Coronary artery (tissue), 2 donors: ENCODE results near the gene LRRC56.

ENCODE experiments used
- DNase-seq: peaks from one replicate; pipeline ENCODE4 v3.0.0-alpha.2; 2017; ENCODE audit warnings: low spot score
- H3K27ac ChIP-seq, 2 donors: fragments of 200-600 bp; sonication (generic); one replicate each; pipeline ENCODE4 v1.5.1; 2016 to 2019
- H3K4me3 ChIP-seq: fragments of 200-600 bp; sonication (generic); 2 replicates; pipeline ENCODE4 v1.5.1; 2016; ENCODE audit warnings: mild to moderate bottlenecking, moderate library complexity
- TF ChIP-seq, protein P1 (sequence below): fragments of 200-600 bp; sonication (generic); IDR thresholded peaks from one replicate; pipeline ENCODE4 v1.5.1; 2019; ENCODE audit warnings: antibody characterized with exemption

The LRRC56 gene

DNA sequence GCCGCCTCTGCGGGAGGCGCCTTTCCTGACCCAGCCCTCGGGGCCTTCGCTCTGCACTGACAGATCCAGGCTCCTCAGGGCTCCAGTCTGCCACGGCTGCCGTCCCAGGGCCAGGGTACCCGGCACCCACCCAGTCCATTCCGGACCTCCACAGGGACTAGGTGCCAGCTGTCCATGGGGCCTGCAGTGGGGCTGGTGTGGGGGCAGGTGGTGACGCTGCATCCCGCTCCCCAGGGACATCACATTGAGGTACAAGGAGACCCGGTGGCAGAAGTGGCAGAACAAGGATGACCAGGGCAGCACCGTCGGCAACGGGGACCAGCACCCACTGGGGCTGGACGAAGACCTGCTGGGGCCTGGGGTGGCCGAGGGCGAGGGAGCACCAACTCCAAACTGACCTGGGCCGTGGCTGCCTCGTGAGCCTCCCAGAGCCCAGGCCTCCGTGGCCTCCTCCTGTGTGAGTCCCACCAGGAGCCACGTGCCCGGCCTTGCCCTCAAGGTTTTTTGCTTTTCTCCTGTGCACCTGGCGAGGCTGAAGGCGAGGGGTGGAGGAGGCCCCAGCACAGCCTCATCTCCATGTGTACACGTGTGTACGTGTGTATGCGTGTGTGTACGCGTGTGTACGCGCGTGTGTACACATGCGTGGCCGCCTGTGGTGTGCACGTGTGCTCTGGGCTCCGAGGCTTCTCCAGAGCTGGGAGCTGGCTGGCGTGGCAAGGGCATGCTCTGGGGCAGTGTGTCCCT lies 47.0 kb upstream of the LRRC56 start:
- H3K27ac ChIP-seq = no peak overlapping the region
- no peak overlapping the region for H3K4me3 ChIP-seq
- DNase-seq = no peak
- TF ChIP-seq, protein P1, sequence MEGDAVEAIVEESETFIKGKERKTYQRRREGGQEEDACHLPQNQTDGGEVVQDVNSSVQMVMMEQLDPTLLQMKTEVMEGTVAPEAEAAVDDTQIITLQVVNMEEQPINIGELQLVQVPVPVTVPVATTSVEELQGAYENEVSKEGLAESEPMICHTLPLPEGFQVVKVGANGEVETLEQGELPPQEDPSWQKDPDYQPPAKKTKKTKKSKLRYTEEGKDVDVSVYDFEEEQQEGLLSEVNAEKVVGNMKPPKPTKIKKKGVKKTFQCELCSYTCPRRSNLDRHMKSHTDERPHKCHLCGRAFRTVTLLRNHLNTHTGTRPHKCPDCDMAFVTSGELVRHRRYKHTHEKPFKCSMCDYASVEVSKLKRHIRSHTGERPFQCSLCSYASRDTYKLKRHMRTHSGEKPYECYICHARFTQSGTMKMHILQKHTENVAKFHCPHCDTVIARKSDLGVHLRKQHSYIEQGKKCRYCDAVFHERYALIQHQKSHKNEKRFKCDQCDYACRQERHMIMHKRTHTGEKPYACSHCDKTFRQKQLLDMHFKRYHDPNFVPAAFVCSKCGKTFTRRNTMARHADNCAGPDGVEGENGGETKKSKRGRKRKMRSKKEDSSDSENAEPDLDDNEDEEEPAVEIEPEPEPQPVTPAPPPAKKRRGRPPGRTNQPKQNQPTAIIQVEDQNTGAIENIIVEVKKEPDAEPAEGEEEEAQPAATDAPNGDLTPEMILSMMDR = no peak

DNA sequence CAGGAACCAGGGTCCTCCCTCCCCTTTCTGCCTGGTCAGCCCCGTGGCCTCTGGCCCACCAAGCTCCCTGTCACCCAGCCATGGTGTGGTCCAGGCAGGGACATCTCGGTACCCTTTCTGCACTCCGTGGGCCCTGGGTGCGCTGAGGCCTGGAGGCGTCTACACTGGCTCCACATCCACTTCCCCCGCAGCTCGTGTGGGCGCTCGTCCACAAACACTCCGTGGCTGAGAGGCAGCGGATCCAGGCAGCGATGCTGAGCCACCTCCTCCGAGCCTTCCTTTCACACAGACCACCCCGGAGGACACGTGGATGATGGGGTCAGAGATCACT lies 46.4 kb upstream of the LRRC56 start:
- no peak for DNase-seq
- Histone ChIP-seq H3K27ac (no peak overlapping the region), H3K4me3 (no peak overlapping the region)
- TF ChIP-seq, protein P1 = no peak

DNA sequence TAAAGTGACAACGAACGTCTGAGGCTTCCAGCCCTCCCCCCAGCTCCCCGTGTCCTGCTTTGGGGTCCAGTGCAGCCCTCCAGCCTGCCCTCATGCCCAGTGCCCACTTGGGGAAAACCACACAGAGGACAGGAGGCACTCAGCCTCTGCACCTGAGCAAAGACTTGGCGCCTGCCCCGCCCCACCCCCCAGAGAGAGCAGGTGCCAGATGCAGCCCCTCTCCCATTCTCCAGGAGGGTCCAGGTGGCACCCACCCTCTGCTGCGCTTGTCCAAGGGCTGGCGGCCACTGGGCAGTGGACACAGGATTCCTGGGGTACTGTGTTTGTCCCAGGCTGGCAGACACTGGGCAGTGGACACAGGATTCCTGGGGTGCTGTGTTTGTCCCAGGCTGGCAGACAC lies 46.0 kb upstream of the LRRC56 start:
- Histone ChIP-seq H3K27ac (no peak overlapping the region), H3K4me3 (no peak overlapping the region)
- TF ChIP-seq, protein P1 = no peak
- DNase-seq = no peak

DNA sequence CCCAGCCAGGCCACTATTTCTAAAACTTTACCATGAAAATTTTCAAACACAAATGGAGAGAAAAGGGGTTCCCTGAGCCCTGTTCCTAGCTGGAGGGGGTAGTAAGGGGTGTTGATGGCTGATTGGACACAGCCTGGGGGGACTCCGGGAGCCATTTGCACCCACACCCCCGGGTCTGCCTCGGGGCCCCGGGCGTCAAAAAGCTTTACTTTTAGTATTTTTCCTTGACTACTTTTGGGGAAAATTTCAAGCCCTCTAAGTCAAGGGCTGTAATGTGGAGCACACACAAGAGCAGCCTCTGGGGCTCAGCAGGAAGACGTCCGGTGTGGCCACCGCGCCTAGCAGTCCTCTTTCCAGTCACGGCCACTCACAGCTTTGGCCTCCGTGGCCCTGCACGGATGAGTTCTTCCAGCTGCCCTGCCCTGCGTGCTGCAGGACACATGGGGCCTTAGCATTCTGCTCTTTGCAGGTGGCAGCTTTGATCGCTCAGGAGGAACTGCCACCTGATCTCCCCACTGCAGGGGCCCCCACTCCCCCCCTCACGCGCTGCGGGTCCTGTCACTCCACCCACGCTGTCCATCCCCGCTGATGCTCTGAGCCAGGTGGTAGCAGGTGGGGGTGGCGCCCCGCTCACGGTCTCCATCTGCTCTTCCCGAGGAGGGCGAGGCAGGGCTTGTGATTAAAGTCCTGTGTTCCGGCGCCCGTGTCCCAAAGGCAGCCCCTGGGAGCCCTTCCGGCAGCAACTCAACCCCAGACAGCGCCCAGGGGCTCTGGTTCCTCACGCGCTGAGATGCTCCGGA lies 44.7 kb upstream of the LRRC56 start:
- DNase-seq = no peak
- H3K27ac ChIP-seq = no peak overlapping the region
- TF ChIP-seq, protein P1 = no peak

DNA sequence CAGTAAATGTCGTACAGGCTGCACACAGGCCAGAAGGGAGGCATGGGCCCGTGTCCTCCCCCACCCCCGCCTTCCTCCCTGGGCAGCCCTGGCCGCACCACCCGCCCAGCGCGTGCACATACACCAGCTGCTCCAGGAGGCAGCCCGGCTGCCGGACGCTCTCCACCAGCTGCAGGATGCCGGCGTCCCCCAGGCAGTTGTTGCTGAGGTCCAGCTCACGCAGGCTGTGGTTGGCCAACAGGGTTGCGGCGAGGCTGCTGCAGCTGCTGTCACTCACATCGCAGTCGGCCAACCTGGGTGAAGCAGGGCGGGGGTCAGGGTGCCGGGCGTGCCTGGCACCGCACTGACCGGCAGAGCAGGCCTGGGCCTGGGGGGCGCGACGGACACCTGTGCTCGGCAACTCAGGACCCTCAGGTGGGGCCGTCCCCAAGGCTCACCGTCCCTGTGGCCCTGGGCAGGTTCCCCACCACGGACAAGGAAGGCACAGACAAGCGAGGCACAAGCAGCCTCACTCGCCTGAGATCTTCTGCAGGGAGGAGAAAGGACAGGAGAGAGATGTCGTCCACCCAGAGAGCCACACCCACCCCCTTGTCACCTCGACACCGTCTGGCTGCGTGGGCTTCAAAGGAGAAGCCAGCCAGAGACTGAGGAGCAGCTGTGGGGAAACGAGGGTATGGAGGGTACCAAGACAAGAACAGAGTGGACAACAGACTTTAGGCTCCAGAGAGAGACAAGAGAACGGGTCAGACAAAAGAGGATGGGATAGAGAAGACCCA lies 42.4 kb upstream of the LRRC56 start:
- Histone ChIP-seq H3K4me3 (no peak overlapping the region), H3K27ac (no peak overlapping the region)
- TF ChIP-seq, protein P1 = no peak
- no peak for DNase-seq

More for the DNA sequence above, 44.7 kb upstream of the LRRC56 start:
- H3K4me3 ChIP-seq = no peak overlapping the region

DNA sequence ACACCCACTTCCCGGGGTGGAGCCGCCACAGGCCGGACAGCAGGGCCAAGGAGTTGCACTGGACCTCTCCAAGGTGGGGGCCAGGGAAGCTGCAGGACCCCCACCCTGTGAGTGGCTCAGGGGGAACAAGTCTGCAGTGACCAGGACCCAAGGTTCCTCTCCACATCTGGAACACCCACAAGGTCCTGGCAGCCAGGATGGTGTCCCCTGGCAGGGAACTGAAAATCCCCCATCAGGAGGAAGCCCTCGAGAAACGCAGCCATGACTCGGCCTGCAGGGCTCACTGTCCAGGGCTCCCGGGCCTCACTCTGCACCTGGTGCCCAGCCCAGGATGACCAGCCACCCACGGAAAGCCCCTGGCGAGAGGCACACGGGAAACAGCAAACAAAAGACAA lies 41.8 kb upstream of the LRRC56 start:
- no peak overlapping the region for H3K27ac ChIP-seq
- TF ChIP-seq, protein P1 = no peak
- H3K4me3 ChIP-seq = no peak overlapping the region
- DNase-seq = no peak
